Colonic mucosa (tissue), 4 donors: ENCODE results near the gene CDC25C. TPM values are rescaled to one million over a fixed set of nuclear protein-coding genes. Genes with fewer than 3 reads are reported as not detected.
A peak's percentile ranks its signal among the peaks of the same experiment; 100 is the strongest.

Source experiments
- DNase-seq: peaks from one replicate; pipeline ENCODE4 v3.0.0-alpha.2; 2020
- H3K27ac ChIP-seq: fragments of 200-600 bp; one replicate; pipeline ENCODE4 v1.8.0; 2021
- H3K27me3 ChIP-seq: fragments of 200-600 bp; one replicate; pipeline ENCODE4 v1.8.0; 2021
- H3K36me3 ChIP-seq: fragments of 200-600 bp; one replicate; pipeline ENCODE4 v1.8.0; 2021
- H3K4me1 ChIP-seq: fragments of 200-600 bp; one replicate; pipeline ENCODE4 v1.8.0; 2021; ENCODE audit warnings: mild to moderate bottlenecking
- H3K4me3 ChIP-seq: fragments of 200-600 bp; one replicate; pipeline ENCODE4 v1.8.0; 2021
- H3K9ac ChIP-seq, 2 donors: one replicate each; pipeline ENCODE4 v1.7.0; 2013; ENCODE audit warnings: control low read depth in 2 of 2, low read depth in 2 of 2, low read length in 2 of 2
- H3K9me3 ChIP-seq: fragments of 200-600 bp; one replicate; pipeline ENCODE4 v1.8.0; 2021
- intact Hi-C: fragments of 100-400 bp; cut with DNase I; formaldehyde crosslinking; loops from one replicate; pipeline ENCODE4 v1.14.1; 2022
- total RNA-seq, 2 donors: library from RNA; stranded (reverse); fragmentation: NEBNext Ultra II Directional in 1 of 2; extraction: Animal tissue kit (Norgen Biotek cat#: 25700) in 1 of 2; gene quantifications; one replicate each; pipeline ENCODE4 v1.2.1, GENCODE V29; 2021
- TF ChIP-seq, protein P1 (sequence below): fragments of 200-600 bp; IDR thresholded peaks from one replicate; pipeline ENCODE4 v1.8.0; 2022; ENCODE audit warnings: antibody characterized with exemption, mild to moderate bottlenecking
- donor health status: healthy.
- donor health status: DM: no; HTN: no; CAD: no.
- donor health status: DM: no; HTN: no; CAD: no.

CDC25C gene
- 10 to 100 TPM in 1 of 2 donors, 1 to 10 TPM in 1; 4.3 to 10.2 TPM for total RNA-seq

DNA sequence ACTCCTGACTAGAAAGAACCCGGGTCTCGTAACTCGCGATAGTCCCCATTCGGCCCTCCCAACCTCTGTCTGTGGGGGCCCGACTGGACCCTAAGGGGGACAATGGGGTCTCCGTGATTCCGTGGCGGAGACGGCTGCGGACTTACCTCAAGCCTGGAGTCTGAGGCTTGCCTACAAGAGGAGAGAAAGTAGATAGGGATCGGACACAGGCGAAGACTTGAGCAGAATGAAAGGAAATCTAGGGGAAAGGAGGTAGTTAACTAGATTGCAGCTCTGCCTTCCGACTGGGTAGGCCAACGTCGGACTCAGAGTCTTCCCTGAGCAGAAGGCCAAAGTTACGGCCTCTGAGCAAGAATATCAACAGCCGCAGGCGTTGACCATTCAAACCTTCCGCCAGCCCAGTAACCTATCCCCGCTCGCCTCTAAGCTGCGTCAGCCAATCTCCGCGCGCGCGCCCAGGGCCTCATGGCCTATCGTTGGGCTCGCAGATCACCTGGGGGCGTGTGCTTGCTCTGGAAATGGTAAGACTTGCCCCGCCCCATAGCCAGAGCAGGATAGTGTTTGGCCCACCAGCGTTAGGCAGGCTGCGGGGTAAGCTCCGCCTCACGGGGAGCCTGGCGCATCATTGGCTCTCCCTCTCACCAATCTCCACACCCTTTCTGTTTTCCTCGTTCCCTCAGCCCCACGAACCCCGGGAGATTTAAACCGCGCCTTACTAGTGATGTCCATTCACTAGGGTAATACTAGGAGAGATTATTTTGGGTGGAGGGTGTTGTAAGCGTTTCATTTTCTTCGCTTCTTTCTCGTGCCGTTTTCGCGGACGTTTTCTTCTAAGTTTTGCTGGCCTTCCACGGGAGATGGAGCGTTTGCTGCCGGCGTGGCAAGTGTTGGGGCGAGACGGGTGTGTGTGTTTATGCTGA lies at the start of gene CDC25C:
Gene CDC25C, minus strand, starts transcription at position 356 of the 920 bp plus-strand sequence. CDS start 624 bp downstream, outside the sequence.
- peak; percentile 98 for DNase-seq
- TF ChIP-seq, protein P1, sequence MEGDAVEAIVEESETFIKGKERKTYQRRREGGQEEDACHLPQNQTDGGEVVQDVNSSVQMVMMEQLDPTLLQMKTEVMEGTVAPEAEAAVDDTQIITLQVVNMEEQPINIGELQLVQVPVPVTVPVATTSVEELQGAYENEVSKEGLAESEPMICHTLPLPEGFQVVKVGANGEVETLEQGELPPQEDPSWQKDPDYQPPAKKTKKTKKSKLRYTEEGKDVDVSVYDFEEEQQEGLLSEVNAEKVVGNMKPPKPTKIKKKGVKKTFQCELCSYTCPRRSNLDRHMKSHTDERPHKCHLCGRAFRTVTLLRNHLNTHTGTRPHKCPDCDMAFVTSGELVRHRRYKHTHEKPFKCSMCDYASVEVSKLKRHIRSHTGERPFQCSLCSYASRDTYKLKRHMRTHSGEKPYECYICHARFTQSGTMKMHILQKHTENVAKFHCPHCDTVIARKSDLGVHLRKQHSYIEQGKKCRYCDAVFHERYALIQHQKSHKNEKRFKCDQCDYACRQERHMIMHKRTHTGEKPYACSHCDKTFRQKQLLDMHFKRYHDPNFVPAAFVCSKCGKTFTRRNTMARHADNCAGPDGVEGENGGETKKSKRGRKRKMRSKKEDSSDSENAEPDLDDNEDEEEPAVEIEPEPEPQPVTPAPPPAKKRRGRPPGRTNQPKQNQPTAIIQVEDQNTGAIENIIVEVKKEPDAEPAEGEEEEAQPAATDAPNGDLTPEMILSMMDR = no peak
- intact Hi-C loops = no loop called here
- Histone ChIP-seq H3K9ac (peak within 1 kb of the TSS in 1 of 2 donors; percentile 68), H3K4me3 (peak within 1 kb of the TSS; percentile 45), H3K36me3 (no peaks in the 10 kb centered on the region), H3K27me3 (no peaks in the 10 kb centered on the region), H3K27ac (no peak within 1 kb of the TSS), H3K9me3 (no peaks in the 10 kb centered on the region), H3K4me1 (no peaks in the 10 kb centered on the region)

DNA sequence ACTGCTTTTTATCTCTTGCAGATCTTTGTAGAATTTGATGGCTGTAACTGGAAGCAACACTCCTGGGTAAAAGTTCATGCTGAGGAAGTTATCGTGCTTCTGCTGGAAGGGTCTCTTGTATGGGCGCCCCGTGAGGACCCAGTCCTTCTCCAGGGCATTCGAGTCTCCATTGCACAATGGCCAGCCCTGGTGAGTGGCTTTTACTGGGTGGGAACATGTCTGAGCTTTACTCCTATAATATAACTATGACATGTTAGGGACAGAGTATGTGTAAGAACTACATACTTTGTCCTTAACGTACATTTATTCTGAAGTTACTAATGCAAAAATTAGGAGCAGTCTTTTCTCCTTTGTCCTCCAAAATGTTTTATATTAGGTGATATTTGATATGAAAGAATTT lies 41.0 kb upstream of the CDC25C start:
- no peaks in the 10 kb centered on the region for H3K36me3 ChIP-seq
- DNase-seq = no peak
- intact Hi-C loops = no loop called here
- H3K27me3 ChIP-seq = no peaks in the 10 kb centered on the region
- H3K9ac ChIP-seq = no peak overlapping the region
- H3K4me1 ChIP-seq = no peaks in the 10 kb centered on the region
- H3K27ac ChIP-seq = no peak overlapping the region
- no peak overlapping the region for H3K4me3 ChIP-seq
- TF ChIP-seq, protein P1 = no peak
- no peaks in the 10 kb centered on the region for H3K9me3 ChIP-seq

DNA sequence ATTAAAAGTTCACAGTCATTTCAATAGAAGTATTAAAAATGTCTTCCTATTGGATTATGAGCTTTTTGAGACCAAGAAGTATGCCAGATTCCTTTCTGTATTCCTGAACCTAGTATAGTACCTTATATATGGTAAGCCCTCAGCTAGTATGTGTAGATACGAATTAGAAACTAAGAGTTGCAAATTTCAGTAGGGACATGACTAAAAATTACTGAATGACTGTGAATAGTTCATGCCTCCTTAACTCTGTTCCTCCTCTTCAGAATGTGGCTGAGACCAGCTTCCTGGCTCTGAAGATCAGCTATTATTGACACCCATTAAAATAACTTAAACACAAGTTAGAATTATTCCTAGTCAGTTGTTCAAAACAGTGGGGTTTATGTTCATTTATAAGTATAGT lies 40.6 kb upstream of the CDC25C start:
- Histone ChIP-seq H3K4me3 (no peak overlapping the region), H3K9me3 (no peaks in the 10 kb centered on the region), H3K4me1 (no peaks in the 10 kb centered on the region), H3K9ac (no peak overlapping the region), H3K36me3 (no peaks in the 10 kb centered on the region), H3K27ac (no peak overlapping the region), H3K27me3 (no peaks in the 10 kb centered on the region)
- DNase-seq = no peak
- intact Hi-C loops = no loop called here
- TF ChIP-seq, protein P1 = no peak

DNA sequence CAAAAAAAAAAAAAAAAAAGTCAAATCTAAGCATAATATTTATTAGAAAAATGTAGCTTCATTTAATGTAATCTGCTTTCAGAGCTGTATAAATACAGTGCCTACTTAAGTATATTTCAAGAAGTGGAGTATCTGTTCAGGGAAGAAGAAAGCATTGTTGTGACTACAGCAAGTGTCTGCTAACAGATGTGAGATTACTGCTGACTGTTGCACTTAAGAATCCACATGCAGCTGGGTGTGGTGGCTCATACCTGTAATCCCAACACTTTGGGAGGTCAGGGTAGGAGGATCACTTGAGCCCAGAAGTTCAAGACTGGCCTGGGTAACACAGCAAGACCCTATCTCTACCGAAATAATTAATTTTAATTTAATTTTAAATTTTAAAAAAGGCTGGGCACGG lies 39.9 kb upstream of the CDC25C start:
- Histone ChIP-seq H3K4me1 (no peaks in the 10 kb centered on the region), H3K27ac (no peak overlapping the region), H3K4me3 (no peak overlapping the region), H3K27me3 (no peaks in the 10 kb centered on the region), H3K36me3 (no peaks in the 10 kb centered on the region), H3K9ac (no peak overlapping the region), H3K9me3 (no peaks in the 10 kb centered on the region)
- intact Hi-C loops = no loop called here
- TF ChIP-seq, protein P1 = no peak
- DNase-seq = no peak

DNA sequence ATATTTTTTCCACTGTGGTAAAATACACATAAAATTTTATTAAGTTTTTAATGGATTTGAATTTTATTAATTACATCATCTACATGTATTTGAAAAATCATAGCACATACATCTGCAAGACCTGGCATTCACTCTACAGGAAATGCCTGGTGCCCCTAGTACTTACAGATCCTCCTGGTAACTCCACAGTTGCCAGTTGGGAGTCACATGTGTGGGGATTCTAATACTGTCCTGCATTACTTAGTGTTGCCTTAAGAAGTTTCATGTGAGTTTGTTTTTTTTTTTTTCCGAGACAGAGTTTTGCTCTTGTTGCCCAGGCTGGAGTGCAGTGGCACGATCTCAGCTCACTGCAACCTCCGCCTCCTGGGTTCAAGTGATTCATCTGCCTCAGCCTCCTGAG lies 38.9 kb upstream of the CDC25C start:
- no peak overlapping the region for H3K27ac ChIP-seq

More for the DNA sequence above, 38.9 kb upstream of the CDC25C start:
- Histone ChIP-seq H3K27me3 (no peaks in the 10 kb centered on the region), H3K9me3 (no peaks in the 10 kb centered on the region), H3K36me3 (no peaks in the 10 kb centered on the region), H3K9ac (no peak overlapping the region), H3K4me1 (no peaks in the 10 kb centered on the region), H3K4me3 (no peak overlapping the region)
- DNase-seq = no peak
- intact Hi-C loops = no loop called here
- TF ChIP-seq, protein P1 = no peak
